ENCODE data around the gene CRACR2B.

- no peak for TF ChIP-seq POLR2AphosphoS5 (IDR thresholded peaks at IDR 0.05; ENCODE audit: low read depth, low read length)
- no peak for TF ChIP-seq EZH2 (IDR thresholded peaks at IDR 0.05)
- TF ChIP-seq RAD21 (IDR thresholded peaks at IDR 0.05; ENCODE audit: low read depth), result no peak
- TF ChIP-seq ZNF274 (IDR thresholded peaks at IDR 0.05; ENCODE audit: low read depth, low read length), result no peak
- no peak for TF ChIP-seq ZBTB33 (IDR thresholded peaks at IDR 0.05; ENCODE audit: extremely low read depth, insufficient replicate concordance, low read length)
- no peak for TF ChIP-seq POLR2A (IDR thresholded peaks at IDR 0.05; ENCODE audit: borderline replicate concordance, extremely low read depth, insufficient read depth, insufficient read length)
- TF ChIP-seq YY1 (IDR thresholded peaks at IDR 0.05; ENCODE audit: extremely low read depth, insufficient replicate concordance, low read depth, low read length), result no peak
Observed at GRCh38 chr11:866481-866880, 38.8 kb downstream of the CRACR2B start.

Measured in HCT116 (cell line).